HG03108 (cell line): ENCODE measurements around the gene TTC39C.
"Not testable (repeated sequence)": the region's sequence is repeated elsewhere in the genome, so short reads cannot be mapped to it uniquely, and the experiment has no call there.

Experiments
- ATAC-seq: cut with Tn5 transposase; IDR thresholded peaks from one replicate; pipeline ENCODE4 v1.9.1; 2021; ENCODE audit warnings: moderate library complexity; ENCODE audit not compliant: unreplicated experiment

TTC39C gene

GRCh38 chr18:24120676-24121075 is 106.1 kb downstream of the TTC39C start:
- ATAC-seq: no peak

DNA sequence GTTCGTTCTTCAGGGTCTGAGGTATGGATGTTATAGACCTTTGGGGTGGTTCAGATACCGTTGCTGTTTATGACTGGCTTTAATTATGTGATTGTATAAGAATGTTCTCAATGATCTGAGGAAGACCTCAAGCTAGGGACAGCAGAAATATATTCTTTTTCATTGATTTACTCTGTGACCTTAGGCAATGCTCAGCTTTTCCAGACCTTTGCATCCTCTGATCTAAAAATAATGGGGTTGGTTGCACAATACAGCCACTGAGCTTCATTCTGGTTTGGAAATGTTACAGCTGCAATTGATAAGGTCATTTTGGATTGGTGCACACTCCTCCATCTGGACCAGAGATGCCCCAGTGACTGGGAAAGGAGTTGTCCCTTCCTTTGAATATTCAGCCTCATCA is 107.1 kb downstream of the TTC39C start:
- ATAC-seq: no peak

DNA sequence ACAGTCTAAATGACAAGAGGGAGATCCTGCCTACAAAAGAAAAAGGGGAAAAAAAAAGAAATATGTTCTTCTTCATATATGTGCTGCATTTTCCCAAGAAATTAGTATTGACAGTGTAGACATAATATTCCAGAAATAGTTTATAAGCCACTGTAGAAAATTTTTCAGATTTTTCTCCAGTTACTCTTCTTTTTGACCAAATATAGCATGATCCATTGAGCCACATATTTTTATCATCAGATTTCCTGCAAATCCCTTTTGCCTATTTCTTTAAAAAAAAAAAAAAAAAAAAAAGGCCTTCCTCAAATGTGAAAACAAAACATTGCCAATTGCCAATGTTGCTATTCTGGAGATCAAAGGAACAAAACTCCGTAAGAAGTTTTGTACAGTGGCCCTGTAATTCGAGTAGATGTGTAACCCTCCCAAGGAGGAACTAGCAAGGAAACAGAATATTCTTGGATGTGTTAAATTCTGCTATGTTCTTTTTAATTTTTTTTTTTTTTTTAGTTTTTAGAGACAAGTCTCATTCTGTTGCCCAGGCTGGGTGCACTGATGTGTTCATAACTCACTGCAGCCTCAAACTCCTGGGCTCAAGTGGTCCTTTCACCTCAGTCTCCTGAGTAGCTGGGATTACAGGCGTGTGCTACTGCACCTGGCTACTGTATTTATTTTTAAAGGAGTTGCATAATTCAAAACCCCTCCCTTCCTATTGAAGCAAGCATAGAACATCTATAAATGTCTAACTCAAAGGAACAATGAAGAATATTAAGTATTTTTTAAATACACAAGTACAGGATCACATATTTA is 111.8 kb downstream of the TTC39C start:
- no peak for ATAC-seq

DNA sequence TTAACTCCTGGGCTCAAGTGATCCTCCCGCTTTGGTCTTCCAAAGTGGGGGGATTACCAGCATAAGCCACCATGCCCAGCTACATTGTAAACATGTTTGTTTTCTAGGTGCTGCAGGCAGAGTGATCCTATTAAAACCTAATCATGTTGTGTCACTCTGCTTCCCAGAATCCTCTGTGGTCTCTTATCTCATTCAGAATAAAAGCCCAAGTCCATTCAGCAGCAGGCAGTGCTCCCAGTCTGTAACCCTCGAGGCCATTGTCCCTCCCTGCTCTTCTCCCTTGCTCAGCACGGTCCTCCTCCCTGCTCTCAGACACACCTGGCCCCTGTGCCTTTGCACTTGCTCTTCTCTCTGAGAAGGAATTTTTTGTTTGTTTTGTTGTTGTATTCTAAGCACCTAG is 113.2 kb downstream of the TTC39C start:
- ATAC-seq: no peak

- no peak for ATAC-seq
Observed at GRCh38 chr18:24128700-24129099, 114.1 kb downstream of the TTC39C start.

- ATAC-seq: no peak
Observed at GRCh38 chr18:24130494-24130893, 115.9 kb downstream of the TTC39C start.

- no peak for ATAC-seq
Observed at GRCh38 chr18:24136967-24137373, 122.4 kb downstream of the TTC39C start.

- no peak for ATAC-seq
Observed at GRCh38 chr18:24138409-24138788, 123.8 kb downstream of the TTC39C start.

DNA sequence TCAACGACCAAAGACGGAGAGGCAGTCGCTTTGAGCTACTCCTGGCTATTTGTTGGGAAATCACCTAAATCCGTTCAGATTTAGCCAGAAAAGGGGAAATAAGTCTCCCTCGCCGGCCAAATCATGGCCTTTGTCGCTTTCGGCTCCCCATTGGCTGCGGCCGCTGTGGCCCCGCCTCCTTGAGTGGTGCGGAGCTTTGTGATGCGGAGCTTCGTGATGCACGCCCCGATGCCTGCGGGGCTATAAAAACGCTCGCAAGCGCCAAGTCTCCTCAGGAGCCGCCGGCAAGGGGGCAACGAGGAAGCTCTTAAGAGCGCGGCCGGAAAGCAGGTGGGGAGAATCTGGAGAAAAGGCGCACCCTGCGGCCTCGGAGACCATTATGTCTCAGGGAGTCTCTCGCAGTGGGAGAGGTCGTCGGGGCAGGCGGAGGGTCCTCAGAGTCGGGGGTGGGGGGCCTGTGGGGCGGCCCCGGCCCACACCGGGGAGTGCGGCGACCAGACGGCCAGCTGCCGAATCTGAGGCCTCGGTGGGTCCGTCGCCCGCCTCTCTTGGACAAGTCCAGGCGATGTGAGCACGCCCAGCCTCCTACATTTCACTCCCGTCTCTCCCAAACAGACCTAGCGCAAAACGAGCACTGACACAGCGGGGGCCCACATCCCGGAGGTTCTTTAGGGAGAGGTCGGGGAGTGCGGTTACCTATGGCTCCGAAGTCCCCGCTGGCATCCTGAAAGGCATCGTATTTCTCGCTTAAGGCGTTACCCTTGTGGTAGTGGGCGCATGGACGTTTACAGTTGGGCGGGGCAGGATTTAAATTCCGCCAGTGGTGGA is 124.4 kb downstream of the TTC39C start, which contains the start of gene CABYR:
TSS of gene CABYR (plus strand) at position 274 of the 828 bp plus-strand sequence. CDS start 4,053 bp downstream, outside the sequence.
- ATAC-seq: peak; percentile 86

DNA sequence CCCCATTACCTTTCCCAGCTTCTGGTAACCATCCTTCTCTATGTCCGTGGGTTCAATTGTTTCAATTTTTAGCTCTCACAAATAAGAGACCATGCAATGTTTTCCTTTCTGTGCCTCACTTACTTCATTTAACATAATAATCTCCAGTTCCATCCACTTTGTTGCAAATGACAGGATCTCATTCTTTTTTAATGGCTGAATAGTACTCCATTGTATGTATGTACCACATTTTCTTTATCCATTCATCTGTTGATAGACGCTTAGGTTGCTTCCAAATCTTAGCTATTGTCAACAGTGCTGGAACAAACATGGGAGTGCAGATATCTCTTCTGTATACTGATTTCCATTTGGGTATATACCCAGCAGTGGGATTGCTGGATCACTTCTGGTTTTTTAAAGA is 126.1 kb downstream of the TTC39C start:
- no peak for ATAC-seq

DNA sequence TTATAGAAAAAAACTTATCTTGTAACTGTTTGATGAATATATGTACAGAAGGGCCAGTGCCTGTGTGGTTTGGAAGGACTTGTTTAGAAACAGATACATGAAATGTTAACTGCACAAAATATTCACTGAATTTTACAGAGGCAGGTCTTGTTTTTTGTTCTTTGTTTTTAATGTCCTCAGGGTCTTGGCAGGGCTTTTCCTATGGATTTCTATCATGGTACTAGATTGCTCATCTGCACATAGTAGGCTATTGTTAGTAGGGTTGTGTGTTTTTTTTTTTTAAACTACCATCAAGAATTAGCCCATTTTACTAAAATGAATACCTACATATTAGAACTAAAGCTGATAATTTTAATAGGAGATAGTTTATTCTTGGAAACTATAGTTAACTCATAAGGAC is 127.8 kb downstream of the TTC39C start:
- no peak for ATAC-seq

DNA sequence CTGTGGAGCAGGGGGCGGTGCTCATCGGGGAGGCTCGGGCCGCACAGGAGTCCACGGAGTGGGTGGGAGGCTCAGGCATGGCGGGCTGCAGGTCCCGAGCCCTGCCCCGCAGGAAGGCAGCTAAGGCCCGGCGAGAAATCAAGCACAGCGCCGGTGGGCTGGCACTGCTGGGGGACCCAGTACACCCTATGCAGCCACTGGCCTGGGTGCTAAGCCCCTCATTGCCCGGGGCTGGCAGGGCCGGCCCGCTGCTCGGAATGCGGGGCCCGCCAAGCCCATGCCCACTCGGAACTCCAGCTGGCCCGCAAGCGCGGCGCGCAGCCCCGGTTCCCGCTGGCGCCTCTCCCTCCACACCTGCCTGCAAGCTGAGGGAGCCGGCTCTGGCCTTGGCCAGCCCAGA is 135.0 kb downstream of the TTC39C start:
- ATAC-seq: not testable (repeated sequence)

DNA sequence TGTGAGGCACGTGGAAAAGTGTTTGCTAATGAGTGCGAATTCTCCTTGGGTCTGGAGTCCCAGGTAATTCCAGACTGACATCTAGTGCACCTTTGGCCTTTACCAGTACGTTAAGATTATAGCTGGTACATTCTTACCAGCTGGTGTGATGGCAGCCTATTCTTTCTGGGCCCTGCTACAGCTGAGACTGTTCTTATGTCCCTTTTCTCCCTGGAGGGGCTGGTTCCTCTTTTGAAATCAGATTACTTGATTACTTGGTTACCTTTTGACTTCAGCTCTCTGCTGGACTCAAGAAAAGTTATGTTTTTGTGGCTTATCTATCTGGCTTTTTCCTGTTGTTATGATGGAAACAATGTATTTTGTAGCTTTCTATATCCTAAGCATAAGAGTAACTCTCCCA is 138.8 kb downstream of the TTC39C start:
- ATAC-seq: no peak

- ATAC-seq: no peak
Observed at GRCh38 chr18:24157855-24158254, 143.3 kb downstream of the TTC39C start.

GRCh38 chr18:24160086-24160485 is 145.5 kb downstream of the TTC39C start:
- no peak for ATAC-seq

- no peak for ATAC-seq
Observed at GRCh38 chr18:24161304-24161703, 146.8 kb downstream of the TTC39C start.

DNA sequence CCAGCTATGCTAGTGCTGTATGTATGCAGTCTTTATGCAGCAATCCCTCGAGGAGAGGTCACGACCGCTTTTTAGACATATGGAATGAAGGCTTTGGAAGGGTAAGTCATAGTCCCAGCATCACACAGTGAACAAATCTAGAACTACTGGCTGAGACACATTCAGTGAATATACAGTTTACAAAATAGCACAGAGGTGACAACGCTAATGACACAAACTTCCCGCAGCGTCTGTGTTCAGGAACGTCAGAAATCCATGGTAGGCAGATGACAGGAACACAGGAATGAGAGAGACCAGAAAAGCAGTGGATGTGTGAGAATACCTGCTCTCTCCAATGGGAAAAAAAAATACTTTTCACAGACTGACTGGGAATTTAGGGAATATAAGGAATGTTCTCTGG is 153.9 kb downstream of the TTC39C start:
- no peak for ATAC-seq

DNA sequence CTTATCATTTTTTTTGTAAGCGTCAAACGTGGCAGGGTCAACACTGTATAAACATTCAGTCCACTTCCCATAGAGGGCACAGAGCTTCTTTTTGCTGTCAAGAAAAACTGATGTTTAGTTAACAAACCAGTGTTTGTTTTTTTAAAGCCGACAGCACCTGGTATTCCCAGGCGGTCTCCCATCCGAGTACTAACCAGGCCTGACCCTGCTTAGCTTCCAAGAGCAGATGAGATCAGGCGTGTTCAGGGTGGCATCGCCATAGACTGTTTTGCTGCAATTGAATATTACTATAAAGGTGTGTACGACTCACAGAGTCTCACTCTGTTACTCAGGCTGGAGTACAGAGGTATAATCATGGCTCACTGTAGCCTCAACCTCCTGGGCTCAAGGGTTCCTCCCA is 155.8 kb downstream of the TTC39C start:
- no peak for ATAC-seq

- ATAC-seq: no peak
Observed at GRCh38 chr18:24173997-24174396, 159.4 kb downstream of the TTC39C start.

- ATAC-seq: peak; percentile 76
Observed at GRCh38 chr18:24176727-24177416, 162.3 kb downstream of the TTC39C start.

GRCh38 chr18:24177499-24178133 is 163.1 kb downstream of the TTC39C start:
- ATAC-seq: no peak
